Measurements from ENCODE around the gene ENTHD1.

GRCh38 chr22:39733191-39733590 lies 160.4 kb downstream of the ENTHD1 start:
- TF ChIP-seq, protein P1, sequence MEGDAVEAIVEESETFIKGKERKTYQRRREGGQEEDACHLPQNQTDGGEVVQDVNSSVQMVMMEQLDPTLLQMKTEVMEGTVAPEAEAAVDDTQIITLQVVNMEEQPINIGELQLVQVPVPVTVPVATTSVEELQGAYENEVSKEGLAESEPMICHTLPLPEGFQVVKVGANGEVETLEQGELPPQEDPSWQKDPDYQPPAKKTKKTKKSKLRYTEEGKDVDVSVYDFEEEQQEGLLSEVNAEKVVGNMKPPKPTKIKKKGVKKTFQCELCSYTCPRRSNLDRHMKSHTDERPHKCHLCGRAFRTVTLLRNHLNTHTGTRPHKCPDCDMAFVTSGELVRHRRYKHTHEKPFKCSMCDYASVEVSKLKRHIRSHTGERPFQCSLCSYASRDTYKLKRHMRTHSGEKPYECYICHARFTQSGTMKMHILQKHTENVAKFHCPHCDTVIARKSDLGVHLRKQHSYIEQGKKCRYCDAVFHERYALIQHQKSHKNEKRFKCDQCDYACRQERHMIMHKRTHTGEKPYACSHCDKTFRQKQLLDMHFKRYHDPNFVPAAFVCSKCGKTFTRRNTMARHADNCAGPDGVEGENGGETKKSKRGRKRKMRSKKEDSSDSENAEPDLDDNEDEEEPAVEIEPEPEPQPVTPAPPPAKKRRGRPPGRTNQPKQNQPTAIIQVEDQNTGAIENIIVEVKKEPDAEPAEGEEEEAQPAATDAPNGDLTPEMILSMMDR (IDR thresholded peaks at IDR 0.05), result no peak
- no peak for TF ChIP-seq POLR2A (IDR thresholded peaks at IDR 0.05)

All from uterus (tissue), 2 donors.